Measurements from ENCODE around the gene ANKRD24. TPM values are rescaled to one million over a fixed set of nuclear protein-coding genes. Genes with fewer than 3 reads are reported as not detected.

ANKRD24 gene
- total and polyA plus RNA-seq, 2 of the 13 experiments (the other 11 are each of a cell fraction or from before 2014, with no cell fraction given), result 0.13 to 0.24 TPM

DNA sequence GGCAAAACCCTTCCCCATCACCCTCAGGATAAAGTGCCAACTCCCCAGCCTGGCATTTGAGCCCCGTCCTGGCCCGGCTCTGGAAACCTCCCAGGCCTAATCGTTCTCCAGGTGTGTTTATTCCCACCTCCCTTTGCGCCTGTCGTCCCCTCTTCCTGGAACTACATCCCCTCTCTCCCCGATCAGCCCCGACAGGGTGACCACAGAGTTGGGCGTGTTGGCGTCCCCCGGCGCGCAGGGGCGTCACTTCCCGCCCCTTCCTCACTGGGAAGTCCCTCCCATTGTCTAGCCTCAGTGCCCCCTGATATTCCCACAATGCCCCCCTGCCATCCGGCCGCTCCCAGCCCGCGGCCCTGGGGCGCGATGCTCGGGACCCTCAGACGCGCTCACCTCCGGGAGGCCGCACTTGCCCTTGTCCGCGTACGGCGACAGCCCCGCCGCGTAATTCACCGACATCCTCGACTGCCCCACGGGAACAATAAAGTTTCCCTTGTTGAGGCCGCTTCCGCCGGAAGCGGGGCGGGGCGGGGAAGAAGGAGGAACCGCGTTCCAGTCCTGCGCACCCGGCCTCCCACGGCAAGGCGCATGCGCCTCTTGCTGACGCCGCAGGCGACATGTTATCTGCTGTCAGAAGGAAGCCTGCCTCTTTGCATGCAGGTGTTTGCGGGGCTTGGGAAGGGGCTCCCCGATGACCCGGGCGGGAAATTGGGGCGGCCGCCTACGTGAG lies at the start of gene ANKRD24, which contains the start of gene SIRT6 (continued):
- 0 out of 2 replicates have a peak, but pooled peaks have one; percentile 46 for TF ChIP-seq ZNF761 (CRISPR knock-in tag; conservative IDR thresholded peaks at IDR 0.05)
- no peak for TF ChIP-seq U2AF2 (IDR thresholded peaks at IDR 0.05; ENCODE audit: low read depth, low read length)
- TF ChIP-seq ZNF772 (CRISPR knock-in tag; IDR thresholded peaks at IDR 0.05), result no peak
- peak; percentile 84 for TF ChIP-seq SRSF1 (optimal IDR thresholded peaks at IDR 0.05; ENCODE audit: low read depth, low read length)
- peak; percentile 47; the same call in 1 of the 2 replicates for TF ChIP-seq ZSCAN9 (CRISPR knock-in tag; IDR thresholded peaks at IDR 0.05; ENCODE audit: borderline replicate concordance)
- no peak for TF ChIP-seq TOPORS (CRISPR knock-in tag; IDR thresholded peaks at IDR 0.05)
- peak; percentile 74; the same call in 1 of the 2 replicates for TF ChIP-seq ZNF607 (CRISPR knock-in tag; IDR thresholded peaks at IDR 0.05; ENCODE audit: borderline replicate concordance)
- no peak for TF ChIP-seq SUZ12 (IDR thresholded peaks at IDR 0.05; ENCODE audit: low read depth, low read length)
- TF ChIP-seq CBX5 (CRISPR knock-in tag; IDR thresholded peaks at IDR 0.05; ENCODE audit: borderline replicate concordance), result peak; percentile 83
- TF ChIP-seq, protein P1, sequence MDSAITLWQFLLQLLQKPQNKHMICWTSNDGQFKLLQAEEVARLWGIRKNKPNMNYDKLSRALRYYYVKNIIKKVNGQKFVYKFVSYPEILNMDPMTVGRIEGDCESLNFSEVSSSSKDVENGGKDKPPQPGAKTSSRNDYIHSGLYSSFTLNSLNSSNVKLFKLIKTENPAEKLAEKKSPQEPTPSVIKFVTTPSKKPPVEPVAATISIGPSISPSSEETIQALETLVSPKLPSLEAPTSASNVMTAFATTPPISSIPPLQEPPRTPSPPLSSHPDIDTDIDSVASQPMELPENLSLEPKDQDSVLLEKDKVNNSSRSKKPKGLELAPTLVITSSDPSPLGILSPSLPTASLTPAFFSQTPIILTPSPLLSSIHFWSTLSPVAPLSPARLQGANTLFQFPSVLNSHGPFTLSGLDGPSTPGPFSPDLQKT (CRISPR knock-in tag; IDR thresholded peaks at IDR 0.05; ENCODE audit: borderline replicate concordance), result peak; percentile 97; the same call in 1 of the 2 replicates
- TF ChIP-seq ERF (CRISPR knock-in tag; IDR thresholded peaks at IDR 0.05), result peak; percentile 95
- TF ChIP-seq KDM4B (CRISPR knock-in tag; IDR thresholded peaks at IDR 0.05), result peak; percentile 87
- TF ChIP-seq, protein P2, sequence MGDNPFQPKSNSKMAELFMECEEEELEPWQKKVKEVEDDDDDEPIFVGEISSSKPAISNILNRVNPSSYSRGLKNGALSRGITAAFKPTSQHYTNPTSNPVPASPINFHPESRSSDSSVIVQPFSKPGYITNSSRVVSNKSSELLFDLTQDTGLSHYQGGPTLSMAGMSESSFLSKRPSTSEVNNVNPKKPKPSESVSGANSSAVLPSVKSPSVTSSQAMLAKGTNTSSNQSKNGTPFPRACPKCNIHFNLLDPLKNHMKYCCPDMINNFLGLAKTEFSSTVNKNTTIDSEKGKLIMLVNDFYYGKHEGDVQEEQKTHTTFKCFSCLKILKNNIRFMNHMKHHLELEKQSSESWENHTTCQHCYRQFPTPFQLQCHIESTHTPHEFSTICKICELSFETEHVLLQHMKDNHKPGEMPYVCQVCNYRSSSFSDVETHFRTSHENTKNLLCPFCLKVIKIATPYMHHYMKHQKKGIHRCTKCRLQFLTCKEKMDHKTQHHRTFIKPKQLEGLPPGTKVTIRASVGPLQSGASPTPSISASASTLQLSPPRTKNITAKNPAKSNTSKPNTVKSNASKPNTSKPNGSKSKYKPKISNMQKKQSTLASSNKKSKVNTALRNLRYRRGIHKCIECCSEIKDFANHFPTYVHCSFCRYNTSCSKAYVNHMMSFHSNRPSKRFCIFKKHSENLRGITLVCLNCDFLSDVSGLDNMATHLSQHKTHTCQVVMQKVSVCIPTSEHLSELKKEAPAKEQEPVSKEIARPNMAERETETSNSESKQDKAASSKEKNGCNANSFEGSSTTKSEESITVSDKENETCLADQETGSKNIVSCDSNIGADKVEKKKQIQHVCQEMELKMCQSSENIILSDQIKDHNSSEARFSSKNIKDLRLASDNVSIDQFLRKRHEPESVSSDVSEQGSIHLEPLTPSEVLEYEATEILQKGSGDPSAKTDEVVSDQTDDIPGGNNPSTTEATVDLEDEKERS (CRISPR knock-in tag; IDR thresholded peaks at IDR 0.05), result 0 out of 2 replicates have a peak, but pooled peaks have one; percentile 51
- TF ChIP-seq, protein P3, sequence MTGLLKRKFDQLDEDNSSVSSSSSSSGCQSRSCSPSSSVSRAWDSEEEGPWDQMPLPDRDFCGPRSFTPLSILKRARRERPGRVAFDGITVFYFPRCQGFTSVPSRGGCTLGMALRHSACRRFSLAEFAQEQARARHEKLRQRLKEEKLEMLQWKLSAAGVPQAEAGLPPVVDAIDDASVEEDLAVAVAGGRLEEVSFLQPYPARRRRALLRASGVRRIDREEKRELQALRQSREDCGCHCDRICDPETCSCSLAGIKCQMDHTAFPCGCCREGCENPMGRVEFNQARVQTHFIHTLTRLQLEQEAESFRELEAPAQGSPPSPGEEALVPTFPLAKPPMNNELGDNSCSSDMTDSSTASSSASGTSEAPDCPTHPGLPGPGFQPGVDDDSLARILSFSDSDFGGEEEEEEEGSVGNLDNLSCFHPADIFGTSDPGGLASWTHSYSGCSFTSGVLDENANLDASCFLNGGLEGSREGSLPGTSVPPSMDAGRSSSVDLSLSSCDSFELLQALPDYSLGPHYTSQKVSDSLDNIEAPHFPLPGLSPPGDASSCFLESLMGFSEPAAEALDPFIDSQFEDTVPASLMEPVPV (CRISPR knock-in tag; IDR thresholded peaks at IDR 0.05), result peak; percentile 60; the same call in 1 of the 2 replicates
- TF ChIP-seq, protein P4, sequence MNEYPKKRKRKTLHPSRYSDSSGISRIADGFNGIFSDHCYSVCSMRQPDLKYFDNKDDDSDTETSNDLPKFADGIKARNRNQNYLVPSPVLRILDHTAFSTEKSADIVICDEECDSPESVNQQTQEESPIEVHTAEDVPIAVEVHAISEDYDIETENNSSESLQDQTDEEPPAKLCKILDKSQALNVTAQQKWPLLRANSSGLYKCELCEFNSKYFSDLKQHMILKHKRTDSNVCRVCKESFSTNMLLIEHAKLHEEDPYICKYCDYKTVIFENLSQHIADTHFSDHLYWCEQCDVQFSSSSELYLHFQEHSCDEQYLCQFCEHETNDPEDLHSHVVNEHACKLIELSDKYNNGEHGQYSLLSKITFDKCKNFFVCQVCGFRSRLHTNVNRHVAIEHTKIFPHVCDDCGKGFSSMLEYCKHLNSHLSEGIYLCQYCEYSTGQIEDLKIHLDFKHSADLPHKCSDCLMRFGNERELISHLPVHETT (CRISPR knock-in tag; conservative IDR thresholded peaks at IDR 0.05), result peak; percentile 91
- TF ChIP-seq GABPB1 (CRISPR knock-in tag; IDR thresholded peaks at IDR 0.05), result peak; percentile 100
- peak; percentile 39; the same call in 1 of the 2 replicates for TF ChIP-seq KLF9 (CRISPR knock-in tag; IDR thresholded peaks at IDR 0.05; ENCODE audit: low read depth)
- TF ChIP-seq POGZ (CRISPR knock-in tag; IDR thresholded peaks at IDR 0.05), result peak; percentile 75; the same call in 1 of the 2 replicates
- peak; percentile 95 for TF ChIP-seq HDAC1 (CRISPR knock-in tag; IDR thresholded peaks at IDR 0.05)
- TF ChIP-seq, protein P5, sequence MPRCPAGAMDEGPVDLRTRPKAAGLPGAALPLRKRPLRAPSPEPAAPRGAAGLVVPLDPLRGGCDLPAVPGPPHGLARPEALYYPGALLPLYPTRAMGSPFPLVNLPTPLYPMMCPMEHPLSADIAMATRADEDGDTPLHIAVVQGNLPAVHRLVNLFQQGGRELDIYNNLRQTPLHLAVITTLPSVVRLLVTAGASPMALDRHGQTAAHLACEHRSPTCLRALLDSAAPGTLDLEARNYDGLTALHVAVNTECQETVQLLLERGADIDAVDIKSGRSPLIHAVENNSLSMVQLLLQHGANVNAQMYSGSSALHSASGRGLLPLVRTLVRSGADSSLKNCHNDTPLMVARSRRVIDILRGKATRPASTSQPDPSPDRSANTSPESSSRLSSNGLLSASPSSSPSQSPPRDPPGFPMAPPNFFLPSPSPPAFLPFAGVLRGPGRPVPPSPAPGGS (CRISPR knock-in tag; IDR thresholded peaks at IDR 0.05), result 0 out of 2 replicates have a peak, but pooled peaks have one; percentile 49
